H9 (cell line): ENCODE measurements around the gene LRP2. TPM values are rescaled to one million over a fixed set of nuclear protein-coding genes. Genes with fewer than 3 reads are reported as not detected.

Source experiments
- DNase-seq: peaks from one replicate; pipeline ENCODE4 v3.0.0-alpha.2; 2017
- H2AFZ ChIP-seq: one replicate; pipeline ENCODE4 v1.6.1; 2013; ENCODE audit warnings: mild to moderate bottlenecking, low read length, control low read depth, moderate library complexity
- H2AK5ac ChIP-seq: 2 replicates; pipeline ENCODE4 v1.6.1; 2013; ENCODE audit warnings: low read length, control low read depth, mixed read lengths; ENCODE audit not compliant: insufficient read length
- H2BK120ac ChIP-seq: one replicate; pipeline ENCODE4 v1.6.1; 2013; ENCODE audit warnings: low read depth, mild to moderate bottlenecking, low read length, control low read depth, inconsistent platforms; ENCODE audit not compliant: poor library complexity, severe bottlenecking
- H2BK12ac ChIP-seq: 2 replicates; pipeline ENCODE4 v1.6.1; 2013; ENCODE audit warnings: low read length, control low read depth, mixed read lengths, low read depth; ENCODE audit not compliant: insufficient read length
- H2BK15ac ChIP-seq: 2 replicates; pipeline ENCODE4 v1.6.1; 2013; ENCODE audit warnings: low read depth, low read length, control low read depth
- H2BK20ac ChIP-seq: one replicate; pipeline ENCODE4 v1.6.1; 2013; ENCODE audit warnings: low read depth, mild to moderate bottlenecking, low read length, control low read depth, inconsistent platforms; ENCODE audit not compliant: poor library complexity, severe bottlenecking
- H2BK5ac ChIP-seq: 2 replicates; pipeline ENCODE4 v1.6.1; 2013; ENCODE audit warnings: low read length, control low read depth, mixed read lengths; ENCODE audit not compliant: insufficient read length
- H3K14ac ChIP-seq: 2 replicates; pipeline ENCODE4 v1.6.1; 2013; ENCODE audit warnings: low read length, control low read depth; ENCODE audit not compliant: insufficient read depth
- H3K18ac ChIP-seq: 2 replicates; pipeline ENCODE4 v1.6.1; 2013; ENCODE audit warnings: low read depth, mild to moderate bottlenecking, mixed read lengths, low read length, control low read depth; ENCODE audit not compliant: insufficient read length
- H3K23ac ChIP-seq: 2 replicates; pipeline ENCODE4 v1.6.1; 2013; ENCODE audit warnings: low read length, control low read depth, mixed read lengths, low read depth; ENCODE audit not compliant: insufficient read length
- H3K23me2 ChIP-seq: 2 replicates; pipeline ENCODE4 v1.6.1; 2013; ENCODE audit warnings: low read depth, mild to moderate bottlenecking, mixed read lengths, low read length, control low read depth; ENCODE audit not compliant: insufficient read length, poor library complexity, severe bottlenecking
- H3K27ac ChIP-seq: 2 replicates; pipeline ENCODE4 v1.5.1; 2013; ENCODE audit warnings: low read length, control low read depth, mixed read lengths, low read depth; ENCODE audit not compliant: insufficient read length
- H3K27me3 ChIP-seq: 2 replicates; pipeline ENCODE4 v1.6.1; 2013; ENCODE audit warnings: low read length, control low read depth, inconsistent platforms; ENCODE audit not compliant: insufficient read depth
- H3K4ac ChIP-seq: 2 replicates; pipeline ENCODE4 v1.6.1; 2013; ENCODE audit warnings: low read depth, mild to moderate bottlenecking, control low read depth, inconsistent platforms, low read length, moderate library complexity
- H3K4me1 ChIP-seq: 2 replicates; pipeline ENCODE4 v1.6.1; 2013; ENCODE audit warnings: low read length, control low read depth, inconsistent platforms; ENCODE audit not compliant: insufficient read depth
- H3K4me2 ChIP-seq: 2 replicates; pipeline ENCODE4 v1.6.1; 2013; ENCODE audit warnings: low read length, control low read depth, mixed read lengths; ENCODE audit not compliant: insufficient read length, insufficient read depth
- H3K56ac ChIP-seq: 2 replicates; pipeline ENCODE4 v1.6.1; 2013; ENCODE audit warnings: low read depth, mild to moderate bottlenecking, mixed read lengths, low read length, control low read depth; ENCODE audit not compliant: insufficient read length
- H3K79me1 ChIP-seq: 2 replicates; pipeline ENCODE4 v1.6.1; 2013; ENCODE audit warnings: low read depth, mild to moderate bottlenecking, moderate library complexity, low read length, control low read depth, inconsistent platforms; ENCODE audit not compliant: insufficient read depth, poor library complexity, severe bottlenecking
- H3K79me2 ChIP-seq: 2 replicates; pipeline ENCODE4 v1.6.1; 2013; ENCODE audit warnings: low read length, control low read depth, inconsistent platforms; ENCODE audit not compliant: insufficient read depth
- H3K9ac ChIP-seq: 2 replicates; pipeline ENCODE4 v1.6.1; 2013; ENCODE audit warnings: low read length, control low read depth, mixed read lengths; ENCODE audit not compliant: insufficient read length; ENCODE audit errors: extremely low read depth
- H3K9me3 ChIP-seq: one replicate; pipeline ENCODE4 v1.6.1; 2013; ENCODE audit warnings: low read depth, low read length, inconsistent platforms; ENCODE audit not compliant: control insufficient read depth
- H3T11ph ChIP-seq: one replicate; pipeline ENCODE4 v1.6.1; 2013; ENCODE audit warnings: mild to moderate bottlenecking, low read length, control low read depth, inconsistent platforms
- H4K20me1 ChIP-seq: one replicate; pipeline ENCODE4 v1.6.1; 2013; ENCODE audit not compliant: control insufficient read depth, insufficient read length, insufficient read depth
- H4K5ac ChIP-seq: 2 replicates; pipeline ENCODE4 v1.6.1; 2013; ENCODE audit warnings: low read depth, mild to moderate bottlenecking, mixed read lengths, low read length, control low read depth; ENCODE audit not compliant: insufficient read length
- H4K8ac ChIP-seq: replicated peaks from 2 replicates; pipeline ENCODE4 v1.6.1; 2013; ENCODE audit warnings: low read length, control low read depth, mixed read lengths, low read depth; ENCODE audit not compliant: insufficient read length
- H4K91ac ChIP-seq: 2 replicates; pipeline ENCODE4 v1.6.1; 2013; ENCODE audit warnings: low read depth, mild to moderate bottlenecking, moderate library complexity, mixed read lengths, low read length, control low read depth; ENCODE audit not compliant: insufficient read length
- H3K27ac Mint-ChIP-seq, 3 experiments: 2 replicates in 2 of 3; 3 replicates in 1 of 3; pipeline ENCODE4 v1.8.0; 2020 to 2021; ENCODE audit warnings: mixed read lengths in 3 of 3, mild to moderate bottlenecking in 1 of 3, moderate library complexity in 1 of 3
- H3K27me3 Mint-ChIP-seq: 2 replicates; pipeline ENCODE4 v1.8.0; 2021; ENCODE audit warnings: low read depth, mild to moderate bottlenecking, moderate library complexity, mixed read lengths
- H3K36me3 Mint-ChIP-seq, 3 experiments: 2 replicates in 2 of 3; 3 replicates in 1 of 3; pipeline ENCODE4 v1.8.0; 2020 to 2021; ENCODE audit warnings: low read depth in 3 of 3, mixed read lengths in 3 of 3; ENCODE audit not compliant: insufficient read depth in 1 of 3
- H3K4me1 Mint-ChIP-seq, 2 experiments: 2 replicates each; pipeline ENCODE4 v1.8.0; 2020; ENCODE audit warnings: mixed read lengths in 2 of 2
- H3K4me3 Mint-ChIP-seq, 2 experiments: 2 replicates in 1 of 2; 3 replicates in 1 of 2; pipeline ENCODE4 v1.8.0; 2020 to 2021; ENCODE audit warnings: mild to moderate bottlenecking in 2 of 2, mixed read lengths in 2 of 2, moderate library complexity in 1 of 2
- H3K9me3 Mint-ChIP-seq, 2 experiments: 2 replicates in 1 of 2; 3 replicates in 1 of 2; pipeline ENCODE4 v1.8.0; 2020; ENCODE audit warnings: mild to moderate bottlenecking in 2 of 2, mixed read lengths in 2 of 2, moderate library complexity in 1 of 2
- CTCF ChIP-seq: fragments of 200-600 bp; sonication (generic); conservative IDR thresholded peaks from 3 replicates; pipeline ENCODE4 v1.8.0; 2021; ENCODE audit warnings: antibody characterized with exemption, mild to moderate bottlenecking
- WGBS: extraction: QIAGEN DNeasy Blood & Tissue Kit; methylation state at CpG from one replicate; pipeline ENCODE4 v1.1.7; 2013; ENCODE audit warnings: missing lambda C conversion rate, low lambda C conversion rate, mixed read lengths; ENCODE audit not compliant: insufficient read length; ENCODE audit errors: extremely low coverage; 5-methylcytosine and 5-hydroxymethylcytosine counted together
- total RNA-seq: library from RNA; stranded (reverse); gene quantifications from 2 replicates; pipeline ENCODE4 v1.2.1, GENCODE V29; 2021

The LRP2 gene
- total RNA-seq, 1 experiment from 2014 or later, result 1.4 TPM

GRCh38 chr2:169363560-169364150, 1.3 kb upstream of the LRP2 start:
- H3K23me2 ChIP-seq, result peaks cover 37% of the 10 kb centered on the region
- H4K8ac ChIP-seq, result no peak overlapping the region
- H2AFZ ChIP-seq, result no peak overlapping the region
- Mint-ChIP-seq H3K27ac (peak overlapping the region in 2 of 3 experiments; percentile 41 to 59; a peak in 4 of 7 replicates), H3K4me3 (peak overlapping the region; percentile 71 to 88), H3K36me3 (peaks cover 0 to 3% (median 0%) of the 10 kb centered on the region in 3 experiments; a peak in 1 of 7 replicates), H3K4me1 (peaks cover 32 to 34% of the 10 kb centered on the region in 2 experiments), H3K9me3 (peaks cover 0 to 4% of the 10 kb centered on the region in 2 experiments; a peak in 4 of 5 replicates), H3K27me3 (peaks cover 77% of the 10 kb centered on the region)
- no peak overlapping the region for H3K23ac ChIP-seq
- no peak overlapping the region for H3K27ac ChIP-seq
- H3K79me1 ChIP-seq, result no peaks in the 10 kb centered on the region
- H3K4ac ChIP-seq, result no peak overlapping the region
- DNase-seq, result peak; percentile 49
- no peak overlapping the region for H3T11ph ChIP-seq
- H2BK12ac ChIP-seq, result no peak overlapping the region
- no peak overlapping the region for H4K5ac ChIP-seq
- H3K14ac ChIP-seq, result peak overlapping the region; percentile 37; the same call in 1 of the 2 replicates
- H3K56ac ChIP-seq, result no peak overlapping the region
- no peaks in the 10 kb centered on the region for H4K20me1 ChIP-seq
- no peaks in the 10 kb centered on the region for H3K79me2 ChIP-seq
- H3K9ac ChIP-seq, result no peak overlapping the region
- no peak overlapping the region for H2BK15ac ChIP-seq
- no peak overlapping the region for H2BK120ac ChIP-seq
- no peak overlapping the region for H2AK5ac ChIP-seq
- peak overlapping the region; percentile 69 for H3K4me2 ChIP-seq
- no peak overlapping the region for H2BK20ac ChIP-seq
- no peak overlapping the region for H2BK5ac ChIP-seq
- H3K27me3 ChIP-seq, result peaks cover 34% of the 10 kb centered on the region; the same call in 1 of the 2 replicates
- no CpG with 5 or more reads among the region's 26 CpGs for WGBS
- TF ChIP-seq CTCF, result no peak
- H3K18ac ChIP-seq, result peak overlapping the region; percentile 23
- H3K9me3 ChIP-seq, result no peaks in the 10 kb centered on the region
- H3K4me1 ChIP-seq, result no peaks in the 10 kb centered on the region
- H4K91ac ChIP-seq, result no peak overlapping the region
